ENCODE measurements around the gene ORAI1.
"Not testable (repeated sequence)": the region's sequence is repeated elsewhere in the genome, so short reads cannot be mapped to it uniquely, and the experiment has no call there.

ORAI1 gene

GRCh38 chr12:121603581-121603980, 22.7 kb upstream of the ORAI1 start:
- DNase-seq (ENCODE audit: low read depth in 2 of 2) = no peak

GRCh38 chr12:121608301-121608700, 18.0 kb upstream of the ORAI1 start:
- no peak for DNase-seq (ENCODE audit: low read depth in 2 of 2)

DNA sequence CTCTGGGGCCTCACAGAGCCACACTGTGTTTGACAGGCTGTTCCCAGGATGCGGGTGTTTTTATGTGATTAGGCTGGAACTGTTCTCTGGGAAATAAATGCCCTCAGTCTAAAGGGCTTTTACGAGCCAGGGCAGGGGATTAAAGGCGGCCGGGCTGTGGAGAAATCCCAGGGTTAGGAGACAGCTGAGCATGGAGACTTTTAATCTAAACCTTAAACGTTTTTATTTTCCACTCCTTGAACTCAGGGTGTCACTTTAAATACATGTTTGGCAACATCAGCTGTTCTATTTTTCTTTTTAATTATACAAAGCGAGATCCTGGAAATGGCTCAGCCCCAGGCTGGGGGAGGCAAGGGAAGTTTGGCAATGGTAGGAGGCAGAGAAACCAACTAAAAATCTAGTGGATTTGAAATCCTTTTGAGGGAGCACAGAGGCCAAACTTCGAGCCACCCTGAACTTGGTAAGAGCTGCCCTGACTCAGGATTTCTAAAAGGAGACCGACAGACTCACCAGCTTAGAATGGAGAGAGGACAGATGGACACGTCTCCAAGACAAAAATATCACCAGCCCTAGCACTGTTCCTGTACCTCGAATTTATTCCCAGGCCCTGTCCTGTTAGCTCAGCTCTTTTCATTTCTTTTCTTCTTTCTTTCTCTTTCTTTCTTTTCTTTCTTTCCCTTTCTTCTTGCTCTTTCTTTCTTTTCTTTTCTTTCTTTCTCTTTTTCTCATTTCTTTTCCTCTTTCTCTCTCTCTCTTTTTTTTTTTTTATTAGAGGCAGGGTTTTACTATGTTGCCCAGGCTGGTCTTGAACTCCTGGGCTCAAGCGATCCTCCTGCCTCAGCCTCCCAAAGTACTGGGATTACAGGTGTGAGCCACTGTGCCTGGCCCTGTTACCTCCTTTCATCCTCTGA, 15.8 kb upstream of the ORAI1 start:
- DNase-seq (ENCODE audit: low read depth in 2 of 2) = no peak

DNA sequence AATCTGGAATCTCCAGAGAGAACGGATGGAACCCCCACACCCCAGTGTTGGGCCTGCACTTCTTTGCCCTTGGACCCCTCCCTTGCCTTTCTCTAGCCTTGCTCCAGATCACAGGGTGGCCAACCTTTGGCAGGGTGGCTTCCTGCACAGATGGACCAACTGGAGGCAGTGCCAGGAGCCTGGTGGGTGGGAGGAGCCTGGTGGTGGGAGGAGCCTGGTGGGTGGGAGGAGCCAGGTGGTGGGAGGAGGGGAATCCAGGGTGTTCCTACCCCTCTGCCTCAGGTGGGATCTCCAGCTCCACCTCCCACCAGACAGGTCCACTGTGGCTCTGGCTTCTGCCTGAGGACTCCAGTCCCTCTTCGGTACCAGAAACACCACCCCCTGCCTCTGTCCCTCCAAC, 15.0 kb upstream of the ORAI1 start:
- DNase-seq (ENCODE audit: low read depth in 2 of 2) = no peak

DNA sequence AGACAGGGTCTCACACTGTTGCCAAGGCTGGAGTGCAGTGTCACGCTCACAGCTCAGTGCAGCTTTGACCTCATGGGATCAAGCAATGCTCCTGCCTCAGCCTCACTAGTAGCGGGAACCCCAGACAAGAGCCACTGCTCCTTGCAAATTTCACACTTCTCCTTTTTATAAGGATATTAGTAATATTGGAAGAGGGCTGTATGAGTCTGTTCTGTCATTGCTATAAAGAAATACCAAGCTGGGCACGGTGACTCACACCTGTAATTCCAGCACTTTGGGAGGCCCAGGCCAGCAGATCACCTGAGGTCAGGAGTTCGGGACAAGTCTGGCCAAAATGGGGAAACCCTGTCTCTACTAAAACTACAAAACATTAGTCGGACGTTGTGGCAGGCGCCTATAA, 12.9 kb upstream of the ORAI1 start:
- DNase-seq (ENCODE audit: low read depth in 2 of 2) = no peak

GRCh38 chr12:121614872-121615467, 11.4 kb upstream of the ORAI1 start:
- no peak for DNase-seq (ENCODE audit: low read depth in 2 of 2)

- no peak for DNase-seq (ENCODE audit: low read depth in 2 of 2)
Observed at GRCh38 chr12:121618659-121619233, 7.6 kb upstream of the ORAI1 start.

DNA sequence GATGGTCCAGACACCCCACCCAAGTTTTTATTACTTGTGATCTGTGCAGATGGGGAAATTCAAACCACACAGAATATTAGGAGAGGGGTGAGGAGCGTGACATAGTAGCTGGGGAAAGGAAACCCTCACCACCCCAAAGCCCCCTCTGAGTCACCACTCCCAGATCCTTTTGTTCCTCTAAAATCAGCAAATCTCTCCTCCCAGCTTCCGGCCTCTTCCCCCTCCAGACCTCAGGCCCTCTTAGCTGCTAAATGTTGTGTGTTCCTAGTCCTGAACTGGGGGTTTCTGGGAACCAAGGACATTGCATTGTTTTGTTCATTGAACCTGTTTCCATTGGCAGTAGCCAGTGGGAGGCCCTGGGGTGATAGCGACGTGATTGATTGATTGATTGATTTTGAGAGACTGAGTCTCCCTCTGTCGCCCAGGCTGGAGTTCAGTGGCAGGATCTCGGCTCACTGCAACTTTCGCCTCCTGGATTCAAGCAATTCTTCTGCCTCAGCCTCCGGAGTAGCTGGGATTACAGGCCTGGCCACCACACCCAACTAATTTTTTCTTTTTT, 5.9 kb upstream of the ORAI1 start:
- DNase-seq (ENCODE audit: low read depth in 2 of 2) = no peak

GRCh38 chr12:121626853-121627640, 717 bp downstream of the ORAI1 start:
- DNase-seq (ENCODE audit: low read depth in 2 of 2) = peak; percentile 83 to 91

DNA sequence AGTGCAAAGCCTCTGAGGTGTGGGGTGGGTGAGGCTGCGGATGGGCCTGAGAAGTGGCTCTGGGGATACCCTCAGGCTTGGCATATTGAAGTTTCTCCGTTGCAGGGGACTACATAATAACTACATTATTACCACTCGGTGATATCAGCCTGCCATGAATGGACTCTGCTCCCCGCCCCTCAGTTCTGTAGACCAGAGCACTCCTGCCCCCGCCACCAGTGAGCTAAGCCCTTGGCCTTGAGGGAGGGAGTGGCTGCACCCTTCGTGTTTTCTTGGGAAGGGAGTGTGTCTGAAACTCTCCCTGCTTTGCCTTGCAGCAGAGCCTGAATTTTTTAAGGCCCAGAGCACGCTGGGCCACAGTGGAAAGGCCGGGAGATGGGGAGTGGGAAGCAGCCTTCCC, 1.7 kb downstream of the ORAI1 start:
- DNase-seq (ENCODE audit: low read depth in 2 of 2) = no peak

DNA sequence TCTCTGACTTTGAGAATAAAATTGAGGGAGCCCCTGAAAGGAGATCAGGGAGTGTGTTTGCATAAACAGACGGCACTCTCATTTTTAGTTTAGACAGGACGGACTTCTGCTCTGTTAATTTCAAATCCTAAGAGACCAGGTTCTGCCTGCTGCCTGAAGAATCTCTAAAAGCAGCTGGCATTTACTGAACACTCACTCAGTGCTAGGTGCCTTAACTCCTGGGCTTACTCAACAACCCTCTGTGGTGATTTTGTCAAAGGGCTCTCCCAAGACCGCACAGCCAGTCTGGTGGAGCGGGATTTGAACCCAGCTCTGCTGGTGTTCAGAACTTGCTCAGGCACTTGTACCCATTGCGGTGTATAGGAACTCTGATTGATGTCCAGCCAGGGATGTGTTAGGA, 2.2 kb downstream of the ORAI1 start:
- DNase-seq (ENCODE audit: low read depth in 2 of 2) = no peak

DNA sequence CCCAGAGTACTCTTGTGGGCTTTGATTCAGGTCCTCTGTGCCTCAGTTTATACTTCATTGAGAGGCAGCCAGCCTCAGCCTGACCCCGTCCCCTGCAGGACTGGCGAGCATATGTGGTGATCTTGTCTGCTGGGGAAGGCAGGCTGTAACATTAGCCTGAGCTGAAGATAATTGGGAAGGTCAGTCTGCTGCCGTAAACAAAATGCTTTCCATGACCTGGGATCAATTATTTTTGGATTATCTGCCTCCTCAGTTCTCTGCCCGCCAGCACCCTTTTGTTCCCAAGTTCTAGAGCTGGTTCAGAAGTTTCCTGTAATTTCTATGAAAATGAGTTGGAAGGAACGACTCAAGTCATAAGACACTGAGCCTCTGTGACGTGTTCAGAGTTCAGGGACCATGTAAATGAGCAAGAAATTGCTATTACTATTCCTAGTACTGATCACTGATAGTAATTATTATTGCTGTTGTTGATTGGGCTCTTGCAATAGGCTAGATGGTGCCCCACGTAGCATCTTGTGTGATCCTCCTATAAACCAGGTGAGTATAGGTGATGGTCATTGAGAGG, 4.5 kb downstream of the ORAI1 start:
- DNase-seq (ENCODE audit: low read depth in 2 of 2) = no peak

GRCh38 chr12:121632069-121632970, 6.0 kb downstream of the ORAI1 start:
- DNase-seq (ENCODE audit: low read depth in 2 of 2) = no peak

- not testable (repeated sequence) for DNase-seq (ENCODE audit: low read depth in 2 of 2)
Observed at GRCh38 chr12:121633833-121634196, 7.5 kb downstream of the ORAI1 start.

DNA sequence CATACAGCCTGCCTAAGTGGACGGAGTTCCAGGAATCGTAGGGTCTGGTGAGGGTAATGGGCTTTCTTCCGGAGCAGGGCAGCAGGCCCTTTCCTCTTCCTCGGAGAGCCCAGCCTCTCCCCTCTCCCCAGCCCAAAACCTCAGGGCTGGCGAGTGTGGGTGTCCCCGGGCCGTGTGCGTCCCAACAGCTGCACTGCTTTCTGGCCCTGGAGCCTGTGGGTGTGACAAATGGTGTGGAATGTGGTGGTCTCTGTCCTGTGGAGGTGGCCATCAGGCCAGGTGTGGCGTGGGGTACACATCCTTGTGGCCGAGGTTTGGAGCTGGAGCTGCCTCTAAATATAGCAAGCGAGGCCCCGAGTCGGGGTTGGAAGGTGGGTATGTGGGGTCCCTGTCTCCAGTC, 8.5 kb downstream of the ORAI1 start:
- DNase-seq (ENCODE audit: low read depth in 2 of 2) = no peak

DNA sequence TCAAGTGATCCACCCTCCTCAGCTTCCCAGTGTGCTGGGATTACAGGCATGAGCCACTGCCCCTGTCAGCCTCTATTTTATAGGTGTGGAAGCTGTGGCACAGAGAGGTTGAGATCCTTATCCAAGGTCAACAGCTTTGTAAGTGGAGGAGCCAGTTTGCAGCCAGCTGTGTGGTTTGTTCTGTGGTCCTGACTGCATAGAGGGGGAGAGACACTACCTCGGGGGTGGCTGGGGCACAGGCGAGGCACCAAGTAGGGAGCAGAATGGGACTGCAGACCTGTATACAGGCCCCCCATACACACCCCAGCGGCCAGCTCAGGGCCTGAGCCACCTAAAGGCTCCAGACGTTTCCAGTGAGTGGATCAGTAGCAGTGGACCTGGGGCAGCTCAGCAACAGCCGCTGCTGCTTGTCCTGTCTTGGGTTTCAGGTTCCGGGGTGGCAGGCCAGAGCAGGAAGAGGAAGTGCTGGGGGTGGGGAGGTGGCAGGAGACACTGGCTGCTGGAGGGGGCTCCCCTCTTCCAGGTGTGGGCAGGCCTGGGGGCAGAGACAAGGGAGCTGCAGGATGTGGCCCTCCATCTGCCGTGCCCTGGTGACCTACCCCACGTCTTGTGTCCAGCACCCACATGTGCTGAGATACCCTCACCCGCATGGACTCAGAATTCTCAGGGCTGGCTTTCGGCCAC, 11.0 kb downstream of the ORAI1 start:
- DNase-seq (ENCODE audit: low read depth in 2 of 2) = peak; percentile 29 to 41

DNA sequence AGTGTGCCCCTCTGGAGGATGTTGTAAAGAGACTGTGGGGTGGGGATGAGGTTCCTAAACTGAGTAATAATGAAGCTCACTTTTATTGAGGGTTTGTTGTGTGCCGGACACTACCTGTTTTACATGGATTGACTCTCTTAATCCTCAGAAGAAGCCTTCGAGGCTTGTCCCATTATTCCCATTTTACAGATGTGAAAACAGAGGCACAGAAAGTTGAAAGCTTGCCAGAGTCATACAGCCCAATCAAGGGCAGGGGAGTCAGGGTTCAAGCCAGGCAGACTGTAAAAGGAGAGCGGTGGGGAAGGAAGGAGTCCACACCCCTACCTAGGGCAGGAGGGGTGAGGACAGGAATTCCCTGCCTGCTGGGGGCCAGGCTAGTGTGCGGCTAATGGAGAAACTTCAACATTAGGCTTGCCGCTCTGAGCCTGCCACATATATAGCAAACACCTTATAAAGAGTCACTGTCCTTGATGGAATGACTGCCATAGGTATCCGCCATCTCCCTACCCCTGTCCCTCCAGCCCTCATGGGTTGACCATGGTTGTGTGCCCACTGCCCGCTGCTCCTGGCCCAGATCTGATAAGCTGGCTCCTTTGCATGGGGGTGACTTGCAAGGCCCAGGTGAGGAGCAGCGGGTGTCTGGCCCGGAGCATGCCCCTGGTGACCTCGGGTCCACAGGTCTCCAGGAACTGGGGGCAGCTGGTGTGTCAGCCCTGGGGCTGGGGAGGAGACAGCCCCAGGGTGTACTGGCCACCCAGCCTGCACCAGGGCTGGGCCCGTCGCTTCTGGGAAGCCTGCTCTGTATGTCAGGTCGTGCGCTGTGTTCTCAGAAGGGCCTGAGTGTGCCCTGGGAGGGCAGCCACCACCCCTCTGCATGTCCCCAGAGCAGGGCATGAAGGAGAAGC, 12.2 kb downstream of the ORAI1 start:
- no peak for DNase-seq (ENCODE audit: low read depth in 2 of 2)

- DNase-seq (ENCODE audit: low read depth in 2 of 2) = no peak
Observed at GRCh38 chr12:121641343-121641630, 15.0 kb downstream of the ORAI1 start.

GRCh38 chr12:121648458-121649028, 22.2 kb downstream of the ORAI1 start:
- no peak for DNase-seq (ENCODE audit: low read depth in 2 of 2)
